Stimulated activated CD4-positive, alpha-beta T cell treated with anti-CD3 and anti-CD28 coated beads, Interleukin-2, amount 100 ng/mL, for 4 hours (primary cell): ENCODE data around the gene SYS1.
"Not testable (repeated sequence)": the region's sequence is repeated elsewhere in the genome, so short reads cannot be mapped to it uniquely, and the experiment has no call there.

ENCODE experiments used
- DNase-seq: peaks from one replicate; pipeline ENCODE4 v3.0.0-alpha.2; 2020; ENCODE audit warnings: low read depth

Gene SYS1

GRCh38 chr20:45340236-45340847, 22.6 kb upstream of the SYS1 start:
- DNase-seq, result no peak

GRCh38 chr20:45340951-45341350, 22.0 kb upstream of the SYS1 start:
- no peak for DNase-seq

GRCh38 chr20:45341579-45341938, 21.4 kb upstream of the SYS1 start:
- no peak for DNase-seq

GRCh38 chr20:45341939-45342854, 20.8 kb upstream of the SYS1 start:
- DNase-seq, result no peak

GRCh38 chr20:45342855-45343531, 20.0 kb upstream of the SYS1 start:
- DNase-seq, result no peak

GRCh38 chr20:45343532-45344167, 19.3 kb upstream of the SYS1 start:
- no peak for DNase-seq

GRCh38 chr20:45344168-45344860, 18.6 kb upstream of the SYS1 start:
- no peak for DNase-seq

GRCh38 chr20:45345104-45345936, 17.6 kb upstream of the SYS1 start:
- no peak for DNase-seq

GRCh38 chr20:45346291-45346718, 16.7 kb upstream of the SYS1 start:
- no peak for DNase-seq

- no peak for DNase-seq
These were observed 16.1 kb upstream of the SYS1 start for GRCh38 chr20:45346851-45347250.

GRCh38 chr20:45347297-45347935, 15.5 kb upstream of the SYS1 start:
- no peak for DNase-seq

GRCh38 chr20:45347936-45348778, 14.8 kb upstream of the SYS1 start, which contains the start of gene SDC4:
TSS of gene SDC4 (minus strand) at chr20:45348424. CDS start at chr20:45348384, 40 bp downstream.
- peak; percentile 49 for DNase-seq

- DNase-seq, result no peak
These were observed 12.7 kb upstream of the SYS1 start for GRCh38 chr20:45350217-45350616.

- DNase-seq, result not testable (repeated sequence)
These were observed 12.2 kb upstream of the SYS1 start for GRCh38 chr20:45350795-45351194.

- DNase-seq, result no peak
These were observed 10.2 kb upstream of the SYS1 start for GRCh38 chr20:45352729-45353128.

- DNase-seq, result no peak
These were observed 9.2 kb upstream of the SYS1 start for GRCh38 chr20:45353746-45354145.

- no peak for DNase-seq
These were observed 8.3 kb upstream of the SYS1 start for GRCh38 chr20:45354423-45355208.
